NCI-H2107 (cell line): ENCODE results near the gene DDX18.
A peak's percentile ranks its signal among the peaks of the same experiment; 100 is the strongest.
"Not testable (repeated sequence)": the region's sequence is repeated elsewhere in the genome, so short reads cannot be mapped to it uniquely, and the experiment has no call there.

Source experiments
- DNase-seq: peaks from one replicate; lab custom pipeline; 2025; lab: John Stamatoyannopoulos, UW

Gene DDX18

GRCh38 chr2:117814417-117815264 lies at the start of gene DDX18:
TSS of gene DDX18 (plus strand) at chr2:117814691. CDS start at chr2:117814778, 87 bp downstream.
- DNase-seq = peak; percentile 90

DNA sequence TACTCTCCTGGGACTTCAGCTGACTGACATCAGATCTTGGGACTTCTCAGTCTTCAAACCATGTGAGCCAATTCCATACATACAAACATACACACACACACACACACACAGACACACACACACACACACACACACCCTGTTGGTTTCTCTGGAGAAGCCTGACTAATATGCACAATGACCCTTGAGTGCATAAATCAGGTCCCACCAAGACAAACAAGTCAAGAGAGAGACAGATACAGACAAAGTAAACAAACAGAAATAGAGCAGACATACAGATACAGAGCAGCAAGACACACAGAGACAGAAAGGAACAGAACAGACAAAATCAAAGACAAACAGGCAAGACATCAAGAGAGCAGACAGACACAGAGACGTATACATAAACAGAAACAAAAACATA lies 43.8 kb upstream of the DDX18 start:
- DNase-seq = no peak

DNA sequence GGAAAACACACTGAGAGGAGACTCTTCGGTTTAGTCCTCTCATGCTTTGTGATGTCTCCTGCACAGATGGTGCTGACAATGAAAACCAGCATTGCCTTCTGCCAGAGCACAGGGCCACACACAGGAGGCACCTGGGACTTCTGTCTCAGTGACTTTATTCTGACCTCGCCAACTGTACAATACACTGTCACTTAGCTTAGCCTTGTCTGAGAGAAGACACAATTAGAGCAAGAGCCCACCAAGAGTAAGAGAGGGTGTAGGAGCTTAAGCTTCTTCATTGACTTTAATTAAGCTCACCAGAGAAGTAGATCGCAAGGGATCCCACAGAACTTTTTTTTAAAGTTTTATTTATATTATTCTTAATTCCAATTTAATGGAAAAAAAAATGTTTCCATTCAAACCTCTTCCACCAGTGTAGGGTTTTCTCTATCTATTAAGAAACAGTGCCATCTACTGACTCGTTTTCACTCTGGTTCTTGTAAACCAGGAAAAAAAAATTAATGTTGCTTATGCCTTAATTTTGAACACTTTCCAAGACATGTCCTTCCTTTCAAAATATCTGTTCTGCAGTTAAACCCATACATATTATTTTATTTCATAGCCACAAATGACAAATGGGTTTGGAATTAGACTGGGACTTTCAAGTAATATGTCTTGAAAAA lies 42.4 kb upstream of the DDX18 start:
- DNase-seq = no peak

DNA sequence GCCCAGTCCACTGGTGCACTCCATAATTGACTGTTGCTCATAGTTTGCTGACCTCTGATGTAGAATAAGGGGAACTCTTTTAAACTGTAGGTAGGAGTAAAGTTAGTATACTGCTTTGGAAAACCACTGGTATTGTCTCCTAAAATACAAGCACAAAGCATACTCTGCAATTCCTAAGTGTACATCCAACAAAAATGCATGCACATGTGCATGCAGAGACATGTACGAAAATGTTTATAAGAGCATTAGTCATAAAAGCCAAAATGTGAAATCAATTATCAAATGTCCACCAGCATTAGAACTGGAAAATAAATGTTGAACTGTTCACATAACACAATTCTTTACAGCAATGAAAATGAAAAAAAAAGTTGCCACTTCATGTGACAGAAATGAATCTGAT lies 39.8 kb upstream of the DDX18 start:
- DNase-seq = no peak

GRCh38 chr2:117775703-117776219 lies 38.7 kb upstream of the DDX18 start:
- DNase-seq = no peak

DNA sequence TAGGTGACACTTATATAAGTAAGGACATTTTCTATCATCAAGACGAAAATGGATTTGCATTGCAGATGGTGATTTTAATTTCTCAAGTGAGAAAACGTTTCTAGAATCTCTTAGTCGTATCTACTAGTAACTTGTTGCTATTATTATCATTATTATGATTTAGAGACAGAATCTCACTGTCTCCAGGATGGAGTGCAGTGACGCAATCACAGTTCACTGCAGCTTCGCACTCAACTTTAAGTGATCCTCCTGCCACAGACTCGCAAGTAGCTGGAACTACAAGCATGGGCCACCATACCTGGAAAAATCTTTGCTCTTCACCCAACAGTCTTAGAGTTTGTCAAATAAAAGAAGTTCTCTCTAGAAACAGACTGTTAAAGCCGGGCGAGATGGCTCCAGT lies 37.6 kb upstream of the DDX18 start:
- DNase-seq = no peak

DNA sequence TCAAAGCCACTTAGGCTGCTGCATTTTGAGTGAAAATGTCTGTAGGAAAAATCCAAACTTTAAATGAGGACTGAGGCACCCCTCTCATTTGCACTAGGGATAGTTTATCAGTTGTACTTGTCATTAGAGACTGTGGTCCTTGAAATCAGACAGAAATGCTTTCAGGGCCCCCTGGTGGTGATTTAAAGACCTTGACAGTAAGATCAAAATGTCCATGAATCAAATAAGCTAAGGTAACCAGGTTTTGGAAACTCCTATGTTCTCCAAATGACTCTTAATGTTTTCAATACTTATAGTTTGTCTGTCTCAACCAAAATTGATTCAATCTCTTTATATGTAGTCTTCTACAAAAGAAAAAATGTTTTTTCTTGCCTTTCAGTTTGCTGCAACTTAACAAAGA lies 28.8 kb upstream of the DDX18 start:
- DNase-seq = peak; percentile 14

DNA sequence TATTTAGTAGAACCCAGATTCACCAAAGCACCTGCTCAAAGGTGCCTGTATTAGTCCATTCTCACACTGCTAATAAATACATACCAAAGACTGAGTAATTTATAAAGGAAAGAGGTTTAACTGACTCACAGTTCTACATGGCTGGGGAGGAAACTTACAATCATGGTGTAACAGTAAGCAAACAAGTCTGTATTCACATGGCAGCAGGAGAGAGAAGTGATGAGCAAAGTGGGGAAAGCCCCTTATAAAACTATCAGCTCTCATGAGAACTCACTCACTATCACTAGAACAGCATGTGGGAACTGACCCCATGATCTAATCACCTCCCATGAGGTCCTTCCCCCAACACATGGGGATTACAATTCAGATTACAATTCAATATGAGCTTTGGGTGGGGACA lies 28.0 kb upstream of the DDX18 start:
- DNase-seq = no peak

DNA sequence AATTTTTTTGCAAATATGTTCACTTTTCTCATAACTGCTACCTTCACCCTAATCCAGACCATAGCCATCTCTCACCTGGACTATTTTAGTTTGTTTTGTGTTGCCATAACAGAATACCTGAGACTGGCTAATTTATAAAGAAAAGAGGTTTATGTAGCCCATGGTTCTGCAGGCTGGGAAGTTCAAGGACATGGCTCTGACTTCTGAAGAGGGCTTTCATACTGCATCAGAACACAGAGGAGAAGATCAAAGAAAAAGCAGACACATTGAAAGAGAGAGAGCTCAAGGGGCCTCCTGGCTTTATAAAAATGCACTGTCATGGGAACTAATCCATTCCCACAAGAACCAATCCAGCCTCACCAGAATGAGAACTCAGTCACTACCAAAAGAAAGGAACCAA lies 25.0 kb upstream of the DDX18 start:
- no peak for DNase-seq

DNA sequence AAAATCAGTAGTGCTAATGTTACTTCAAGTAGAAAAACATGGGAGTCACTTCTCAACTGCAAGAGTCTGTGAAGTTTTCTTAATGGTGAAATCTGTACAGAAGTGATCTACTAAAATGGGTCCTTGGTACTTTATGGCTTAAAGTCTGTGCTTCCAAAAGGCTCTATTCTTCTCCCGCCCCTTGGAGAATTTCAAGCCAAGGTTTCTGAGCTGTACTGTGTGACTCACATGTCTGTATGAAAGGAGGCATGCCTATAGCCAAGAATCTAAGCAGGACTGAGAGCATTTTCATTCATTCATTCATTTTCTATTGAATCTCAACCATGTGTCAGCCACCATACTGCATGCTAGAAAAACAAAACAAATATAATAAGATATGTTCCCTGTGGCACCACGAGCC lies 19.8 kb upstream of the DDX18 start:
- DNase-seq = no peak

GRCh38 chr2:117801826-117802225 lies 12.7 kb upstream of the DDX18 start:
- no peak for DNase-seq

DNA sequence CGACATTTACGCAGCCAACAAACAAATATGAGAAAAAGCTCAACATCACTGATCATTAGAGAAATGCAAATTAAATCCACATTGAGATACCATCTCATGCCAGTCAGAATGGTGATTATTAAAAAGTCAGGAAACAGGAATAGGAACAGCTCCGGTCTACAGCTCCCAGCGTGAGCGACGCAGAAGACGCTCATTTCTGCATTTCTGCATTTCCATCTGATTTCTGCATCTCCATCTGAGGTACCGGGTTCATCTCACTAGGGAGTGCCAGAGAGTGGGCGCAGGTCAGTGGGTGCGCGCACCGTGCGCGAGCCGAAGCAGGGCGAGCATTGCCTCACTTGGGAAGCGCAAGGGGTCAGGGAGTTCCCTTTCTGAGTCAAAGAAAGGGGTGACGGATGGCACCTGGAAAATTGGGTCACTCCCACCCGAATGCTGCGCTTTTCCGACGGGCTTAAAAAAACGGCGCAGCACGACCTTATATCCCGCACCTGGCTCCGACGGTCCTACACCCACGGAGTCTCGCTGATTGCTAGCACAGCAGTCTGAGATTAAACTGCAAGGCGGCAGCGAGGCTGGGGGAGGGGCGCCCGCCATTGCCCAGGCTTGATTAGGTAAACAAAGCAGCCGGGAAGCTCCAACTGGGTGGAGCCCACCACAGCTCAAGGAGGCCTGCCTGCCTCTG lies 10.7 kb upstream of the DDX18 start:
- not testable (repeated sequence) for DNase-seq

DNA sequence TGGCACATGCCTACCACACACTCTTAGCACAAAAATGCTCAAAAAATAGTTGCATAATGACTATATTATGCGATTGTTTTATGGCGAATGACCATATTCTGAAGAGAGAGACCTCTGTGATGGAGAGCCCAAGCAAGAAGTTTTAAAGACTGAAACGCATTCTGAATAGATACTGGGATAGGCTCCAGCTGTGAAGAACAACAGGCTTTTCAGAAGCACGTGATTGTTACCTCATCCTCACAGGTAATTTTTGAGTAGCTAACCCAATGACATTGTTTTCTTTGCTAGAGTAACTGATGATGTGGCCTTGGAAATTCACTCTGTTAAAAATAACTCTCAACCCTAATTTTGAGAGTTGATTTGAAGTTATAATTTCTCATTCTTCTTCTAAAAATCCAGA lies 2.0 kb upstream of the DDX18 start:
- no peak for DNase-seq

GRCh38 chr2:117815946-117816345 lies 1.5 kb downstream of the DDX18 start:
- DNase-seq = no peak

GRCh38 chr2:117818921-117819320 lies 4.4 kb downstream of the DDX18 start:
- DNase-seq = no peak

DNA sequence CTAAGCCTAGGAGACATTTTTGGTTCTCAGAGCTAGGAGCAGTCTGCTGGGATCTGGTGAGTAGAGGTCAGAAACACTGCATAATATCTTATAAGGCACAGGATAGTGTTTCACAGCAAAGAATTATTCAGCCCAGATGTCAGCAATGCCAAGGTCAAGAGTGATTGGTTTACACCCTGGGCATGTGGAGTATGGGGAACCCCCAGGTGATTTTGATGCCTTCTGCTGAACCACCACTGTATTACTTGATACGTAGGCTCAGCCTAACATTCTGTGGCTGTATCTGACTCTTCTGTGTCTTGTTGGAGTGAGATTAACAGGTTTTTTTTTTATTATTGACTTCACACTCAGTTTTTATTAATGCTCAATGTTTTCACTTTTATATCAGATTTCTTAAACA lies 6.0 kb downstream of the DDX18 start:
- DNase-seq = no peak

GRCh38 chr2:117825437-117825836 lies 10.9 kb downstream of the DDX18 start:
- no peak for DNase-seq

GRCh38 chr2:117827464-117827863 lies 13.0 kb downstream of the DDX18 start:
- DNase-seq = not testable (repeated sequence)

GRCh38 chr2:117828870-117829269 lies 14.4 kb downstream of the DDX18 start:
- DNase-seq = no peak

DNA sequence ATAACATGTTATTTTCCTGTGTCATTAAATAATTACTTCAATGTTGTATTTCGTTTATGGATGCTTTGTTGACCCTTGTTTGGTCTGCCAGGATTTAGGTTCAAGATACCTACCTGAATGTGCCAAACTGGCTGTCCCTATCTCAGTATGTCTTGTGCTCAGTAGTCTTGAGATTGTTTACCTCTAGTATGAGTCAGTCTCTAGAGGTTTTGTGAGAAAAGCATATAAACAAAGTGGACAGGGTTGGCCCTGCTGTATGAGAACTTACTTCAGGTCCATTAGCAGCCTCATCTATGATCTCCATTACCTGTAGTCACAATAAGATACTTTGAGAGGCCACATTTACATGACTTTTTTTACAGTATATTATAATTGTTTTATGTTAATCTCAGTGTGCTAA lies 17.8 kb downstream of the DDX18 start:
- DNase-seq = no peak

GRCh38 chr2:117832905-117833613 lies 18.6 kb downstream of the DDX18 start:
- no peak for DNase-seq

DNA sequence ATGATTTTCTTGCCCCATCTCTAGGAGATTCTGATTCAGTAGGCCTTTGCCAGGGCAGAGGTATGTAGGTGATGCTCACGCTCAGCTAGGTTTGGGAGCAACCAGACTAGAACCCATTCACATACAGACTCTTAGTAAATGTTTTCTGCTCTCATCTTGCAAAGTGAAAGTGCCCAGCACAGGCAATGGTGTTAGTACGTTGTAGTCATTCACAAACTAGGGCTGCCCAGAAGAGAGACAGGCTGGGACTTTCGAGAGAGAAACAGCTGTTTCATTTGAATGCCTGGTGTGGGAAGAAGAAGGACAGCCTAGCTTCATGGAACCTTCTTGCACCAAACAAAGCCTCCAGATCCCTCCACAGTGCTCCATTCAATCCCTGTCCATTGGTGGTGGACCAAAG lies 19.4 kb downstream of the DDX18 start:
- DNase-seq = no peak
